GM18861 (cell line): Measurements from ENCODE around the gene TBC1D22A.

Experiments used
- ATAC-seq: cut with Tn5 transposase; IDR thresholded peaks from one replicate; pipeline ENCODE4 v1.9.1; 2021; ENCODE audit not compliant: unreplicated experiment

TBC1D22A gene

DNA sequence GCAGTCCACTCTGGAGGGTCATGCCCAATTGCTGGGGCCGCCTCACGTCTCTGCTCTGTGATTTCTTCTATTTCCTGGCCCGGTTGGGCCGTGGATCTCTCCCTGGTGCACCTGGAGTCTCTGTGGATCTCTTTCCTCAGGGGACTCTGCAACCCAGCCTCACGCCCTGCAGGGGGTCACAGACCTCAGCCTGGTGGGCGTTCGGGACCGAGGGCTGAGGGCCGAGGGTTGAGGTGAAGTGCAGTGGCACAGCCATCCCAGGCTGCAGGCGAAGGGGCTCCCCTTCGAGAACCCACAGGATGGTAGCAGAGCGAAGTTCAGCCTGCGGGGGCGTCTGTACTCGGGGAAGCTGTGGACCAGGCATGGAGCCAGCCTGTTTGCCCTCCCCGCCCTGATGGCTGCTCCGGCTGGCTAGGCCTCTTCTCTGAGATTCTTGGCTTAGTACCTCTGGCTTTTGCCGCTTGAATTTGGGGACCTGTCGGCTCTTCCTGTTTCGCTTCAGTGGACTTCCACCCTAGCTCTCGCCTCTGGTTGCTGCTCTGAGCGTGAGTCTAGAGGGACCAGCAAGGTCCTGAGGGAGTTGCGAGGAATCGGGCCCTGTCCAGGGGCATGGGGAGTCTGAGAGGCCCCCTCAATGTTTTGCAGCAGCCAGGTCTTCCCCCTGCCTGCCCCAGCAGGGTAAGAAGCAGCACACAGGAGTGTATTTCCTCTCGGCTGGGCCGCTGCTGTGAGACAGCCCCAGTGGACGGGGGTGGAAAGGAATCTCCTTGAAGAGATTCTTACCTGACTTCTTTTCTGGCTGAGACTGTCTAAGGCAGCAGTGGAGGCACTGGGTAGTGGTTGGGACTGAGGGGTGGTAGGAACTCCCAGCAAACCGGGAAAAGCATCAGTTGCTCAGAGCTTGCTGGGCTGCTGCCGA is 140.8 kb downstream of the TBC1D22A start:
- ATAC-seq: no peak

- ATAC-seq: no peak
Observed at GRCh38 chr22:46905415-46905814, 143.0 kb downstream of the TBC1D22A start.

DNA sequence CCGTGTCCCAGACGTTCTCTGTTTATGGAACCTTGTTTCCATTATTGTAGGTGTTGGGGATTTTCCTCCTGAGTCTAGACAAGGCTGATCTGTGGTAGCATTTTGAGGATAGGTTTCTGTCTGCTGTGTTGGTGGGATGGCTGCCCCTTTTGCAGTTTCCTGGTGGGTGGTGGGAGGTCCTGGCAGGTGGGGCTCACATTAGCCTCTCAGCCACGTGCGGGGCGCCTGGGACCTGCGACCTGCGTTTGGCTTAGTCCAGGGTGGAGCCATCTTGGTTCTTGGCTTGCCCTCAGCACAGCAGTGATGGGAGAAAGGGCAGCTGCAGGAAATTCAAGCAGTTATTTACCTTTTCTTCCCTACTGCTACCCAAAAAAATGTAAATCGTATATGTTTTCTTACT is 143.4 kb downstream of the TBC1D22A start:
- ATAC-seq: no peak

- no peak for ATAC-seq
Observed at GRCh38 chr22:46906326-46907045, 144.0 kb downstream of the TBC1D22A start.

DNA sequence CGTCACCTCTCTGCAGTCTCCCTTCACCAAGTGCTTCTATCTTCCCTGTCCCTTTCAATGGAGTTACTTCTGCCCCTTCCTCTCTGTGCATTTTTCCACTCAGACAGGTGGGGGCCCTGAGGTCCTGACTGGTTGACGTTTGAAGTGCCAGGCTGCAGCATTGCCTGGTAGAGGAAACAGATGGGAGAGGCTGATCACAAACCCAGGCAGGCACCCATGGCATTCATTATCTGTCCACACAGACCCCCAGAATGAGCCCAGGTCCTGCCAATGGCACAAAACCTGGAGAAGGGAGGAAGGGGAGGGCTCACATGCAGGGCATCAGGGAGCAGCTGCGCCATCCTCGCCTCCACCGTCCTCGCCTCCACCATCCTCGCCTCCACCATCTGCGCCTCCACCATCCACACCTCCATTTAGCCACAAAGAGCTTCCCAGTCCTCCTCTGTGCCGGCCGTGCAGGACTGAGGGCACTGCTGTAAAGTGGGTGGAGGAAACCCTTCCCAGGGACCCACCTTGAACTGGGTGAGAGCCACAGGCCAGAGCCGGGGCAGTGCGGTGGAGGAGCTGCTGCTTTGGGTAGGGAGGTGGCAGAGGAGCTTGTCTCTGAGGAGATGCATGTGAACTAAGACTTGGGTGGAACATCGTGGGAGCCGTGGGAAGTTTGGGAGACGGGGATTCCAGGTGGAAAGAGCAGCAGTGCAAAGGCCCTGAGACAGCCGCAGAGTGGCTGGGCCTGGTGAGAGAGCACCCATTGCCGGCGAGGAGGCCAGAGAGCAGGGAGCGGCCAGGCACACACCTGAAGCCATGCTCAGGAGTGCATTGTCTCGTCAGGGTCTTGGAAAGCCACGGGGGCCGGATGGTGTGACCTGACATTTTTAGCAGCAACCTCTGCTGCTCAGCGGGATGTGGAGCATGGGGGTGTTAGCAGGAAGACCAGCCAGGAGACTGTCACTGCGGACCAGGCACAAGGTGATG is 145.1 kb downstream of the TBC1D22A start:
- ATAC-seq: no peak

DNA sequence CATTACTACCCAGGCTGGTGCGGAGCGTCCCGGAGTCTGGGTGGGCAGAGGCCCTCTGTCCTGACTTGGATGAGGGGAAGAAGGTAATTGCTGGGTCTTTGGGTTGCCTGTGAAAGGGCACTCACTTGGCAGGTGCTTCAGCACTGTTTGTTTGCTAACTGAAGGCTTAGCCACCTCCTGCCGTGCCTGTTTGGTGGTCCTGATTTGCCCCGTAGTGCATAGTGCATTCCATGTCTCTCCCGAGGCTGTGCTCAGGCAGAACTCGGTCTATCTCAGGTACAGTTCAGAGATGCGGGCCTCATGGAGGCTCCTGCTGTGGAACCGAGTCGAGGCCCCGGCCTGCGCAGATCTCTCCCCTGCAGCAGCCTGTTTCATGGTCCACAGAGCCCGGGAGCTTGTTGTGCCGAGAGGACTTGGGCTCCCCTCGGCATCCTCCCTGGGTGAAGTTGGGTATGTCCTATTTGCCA is 146.2 kb downstream of the TBC1D22A start:
- no peak for ATAC-seq

- ATAC-seq: no peak
Observed at GRCh38 chr22:46909237-46910030, 147.0 kb downstream of the TBC1D22A start.

DNA sequence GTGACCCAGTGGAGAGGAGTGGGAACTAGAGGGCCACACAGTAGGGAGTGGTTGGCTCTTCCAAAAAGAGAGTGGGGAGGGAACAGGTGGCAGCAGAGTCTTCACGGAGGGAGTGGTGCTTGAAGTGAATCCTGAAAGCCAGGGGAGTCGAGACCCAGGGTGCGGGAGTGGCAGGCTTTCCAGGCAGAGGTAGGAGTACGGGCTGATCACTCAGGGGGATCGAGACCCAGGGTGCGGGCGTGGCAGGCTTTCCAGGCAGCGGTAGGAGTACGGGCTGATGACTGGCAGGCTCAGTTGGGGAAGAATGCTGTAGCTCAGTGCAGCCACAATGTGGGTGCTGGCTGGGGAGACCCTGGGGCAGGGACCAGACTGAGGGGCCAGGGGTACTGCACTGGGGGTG is 148.2 kb downstream of the TBC1D22A start:
- ATAC-seq: no peak

- ATAC-seq: no peak
Observed at GRCh38 chr22:46911346-46911745, 148.9 kb downstream of the TBC1D22A start.

DNA sequence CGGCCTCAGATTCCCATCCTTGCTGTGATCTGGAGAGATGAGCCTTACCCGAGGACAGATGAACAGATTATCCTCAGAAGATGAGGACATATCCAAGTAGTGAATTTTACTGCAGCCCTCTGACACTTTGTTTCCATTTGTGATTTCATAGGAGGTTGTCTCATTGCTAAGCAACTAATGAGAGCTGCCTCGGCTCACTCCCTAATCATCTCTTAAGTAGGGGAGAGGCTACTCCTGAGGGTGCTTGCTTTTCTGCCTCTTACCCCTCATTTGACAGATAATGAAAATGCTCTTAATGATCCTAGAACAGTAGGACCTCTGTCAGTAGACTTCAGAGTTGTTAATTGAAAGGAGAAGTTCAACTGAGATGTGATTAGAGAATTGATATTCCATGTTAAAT is 150.9 kb downstream of the TBC1D22A start:
- ATAC-seq: no peak

DNA sequence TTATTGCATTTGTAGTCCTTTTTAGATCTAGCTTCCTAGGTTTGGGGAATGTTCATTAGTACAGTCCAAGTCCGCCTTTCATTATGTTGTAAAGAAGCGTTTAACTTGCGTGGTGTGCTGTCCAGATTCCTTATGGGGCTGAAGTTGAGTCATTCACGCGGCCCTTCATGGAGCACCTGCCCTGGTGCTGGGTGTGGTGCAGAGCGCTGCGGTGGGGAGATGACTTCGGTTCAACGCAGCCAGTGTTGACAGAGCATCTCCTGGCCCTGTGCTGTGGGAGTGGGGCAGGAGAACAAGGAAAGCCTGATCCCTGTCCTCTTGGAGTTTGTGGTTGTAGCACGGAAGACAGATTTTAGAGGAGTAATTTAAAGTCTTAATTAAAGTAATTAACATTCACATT is 152.0 kb downstream of the TBC1D22A start:
- ATAC-seq: no peak

- no peak for ATAC-seq
Observed at GRCh38 chr22:46914916-46915894, 152.8 kb downstream of the TBC1D22A start.

DNA sequence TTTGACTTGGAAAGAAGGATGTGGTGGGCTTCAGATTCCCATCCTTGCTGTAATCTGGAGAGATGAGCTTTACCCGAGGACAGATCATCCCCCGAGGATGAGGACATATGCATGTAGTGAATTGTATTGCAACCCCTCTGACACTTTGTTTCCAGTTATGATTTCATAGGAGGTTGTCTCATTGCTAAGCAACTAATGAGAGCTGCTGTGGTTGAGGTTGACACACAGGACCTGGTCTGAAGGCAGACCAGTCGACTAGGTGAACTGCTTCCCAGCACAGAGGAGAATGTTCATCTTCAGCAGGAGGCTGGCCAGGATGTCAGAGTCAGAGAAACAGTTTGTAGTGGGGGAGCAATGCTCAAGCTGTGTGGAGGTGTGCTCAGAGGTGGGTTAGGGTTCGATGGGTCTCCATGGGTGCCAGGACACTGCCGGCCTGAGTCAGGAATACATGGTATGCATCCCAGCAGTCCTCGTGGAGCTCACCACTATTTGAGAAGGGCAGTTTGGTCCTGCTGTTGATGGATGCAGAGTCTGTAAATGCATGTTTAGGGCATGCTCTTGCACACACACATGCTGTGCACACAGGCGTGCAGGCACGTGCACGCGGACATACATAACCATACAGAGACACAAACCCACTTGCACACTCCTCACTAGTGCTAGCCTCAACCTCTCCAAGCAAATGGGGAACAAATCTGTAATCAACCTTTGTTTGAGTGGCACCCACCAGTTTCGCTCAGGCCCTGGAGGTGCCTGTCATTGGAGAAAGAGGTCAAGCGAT is 153.7 kb downstream of the TBC1D22A start:
- ATAC-seq: no peak

- no peak for ATAC-seq
Observed at GRCh38 chr22:46916886-46917770, 154.7 kb downstream of the TBC1D22A start.

DNA sequence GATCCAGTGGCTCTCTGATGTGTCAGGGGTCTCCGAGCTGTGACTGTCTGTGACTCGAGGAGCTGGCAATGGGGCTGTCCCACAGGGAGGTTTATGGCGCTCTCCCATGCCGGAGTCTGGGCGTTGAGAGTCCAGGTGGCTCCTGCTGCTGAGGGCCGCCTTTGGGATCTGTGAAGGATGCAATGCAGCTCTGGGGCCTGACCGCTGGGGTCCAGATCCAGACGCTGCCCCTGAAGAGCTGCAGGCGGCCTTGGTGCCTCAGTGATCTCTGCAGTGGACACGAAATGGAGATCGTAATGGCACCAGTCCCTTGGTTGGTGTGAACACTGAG is 155.3 kb downstream of the TBC1D22A start:
- ATAC-seq: no peak

GRCh38 chr22:46918197-46918596 is 155.7 kb downstream of the TBC1D22A start:
- ATAC-seq: no peak

GRCh38 chr22:46922037-46922436 is 159.6 kb downstream of the TBC1D22A start:
- no peak for ATAC-seq
